GM12878 (cell line): Measurements from ENCODE around the gene MAIP1. TPM values are rescaled to one million over a fixed set of nuclear protein-coding genes. Genes with fewer than 3 reads are reported as not detected.

ENCODE experiments used
- LARP7 ChIP-seq: fragments of 450-650 bp; IDR thresholded peaks from 2 replicates; pipeline ENCODE4 v1.6.1; 2017; ENCODE audit warnings: mild to moderate bottlenecking
- POLR2AphosphoS2 ChIP-seq: IDR thresholded peaks from 2 replicates; pipeline ENCODE4 v1.6.1; 2011; ENCODE audit warnings: low read depth, mild to moderate bottlenecking, low read length, improper control_type of control experiment, moderate library complexity
- YY1 ChIP-seq: IDR thresholded peaks from 2 replicates; pipeline ENCODE4 v1.6.1; 2011; ENCODE audit warnings: low read depth, mild to moderate bottlenecking, low read length
- polyA plus RNA-seq, 11 experiments: library from polyadenylated mRNA; depleted of rRNA in 4 of 11; unstranded in 6 of 11; stranded (reverse) in 5 of 11; fragments of >200 nt; fragmentation: Nextera tagmentation in 4 of 11; fragmentation: Illumina TruSeq in 1 of 11; extraction: Ambion mirVana in 4 of 11; extraction: Trizol in 1 of 11; gene quantifications; 1 replicate in 1 of 11; 2 replicates in 10 of 11; pipeline versions ENCODE4 v1.2.1 to v1.2.3, GENCODE V29; 2011 to 2016; ENCODE audit warnings: inconsistent platforms in 2 of 11, missing spikeins in 2 of 11, low read depth in 1 of 11
- total RNA-seq, 4 experiments: library from RNA; depleted of rRNA in 3 of 4; stranded (reverse); fragments of >200 nt in 3 of 4; fragmentation: Illumina TruSeq in 1 of 4; extraction: Trizol in 1 of 4; gene quantifications; 2 replicates each; pipeline versions ENCODE4 v1.2.1 to v1.2.3, GENCODE V29; 2013 to 2021
- TF ChIP-seq, protein P1 (sequence below): fragments of 150-350 bp; IDR thresholded peaks from 2 replicates; pipeline ENCODE4 v1.6.1; 2016; ENCODE audit warnings: low read depth, low read length
- TF ChIP-seq, protein P2 (sequence below): fragments of 450-650 bp; IDR thresholded peaks from 2 replicates; pipeline ENCODE4 v1.6.1; 2017; ENCODE audit warnings: mild to moderate bottlenecking
- TF ChIP-seq, protein P3 (sequence below): IDR thresholded peaks from 2 replicates; pipeline ENCODE4 v1.6.1; 2012; ENCODE audit warnings: mild to moderate bottlenecking, low read depth, low read length

MAIP1 gene
- total and polyA plus RNA-seq, 10 of the 15 experiments (the other 5 are each of a cell fraction or from before 2014, with no cell fraction given): 5.4 to 41.4 (median 25.4) TPM

DNA sequence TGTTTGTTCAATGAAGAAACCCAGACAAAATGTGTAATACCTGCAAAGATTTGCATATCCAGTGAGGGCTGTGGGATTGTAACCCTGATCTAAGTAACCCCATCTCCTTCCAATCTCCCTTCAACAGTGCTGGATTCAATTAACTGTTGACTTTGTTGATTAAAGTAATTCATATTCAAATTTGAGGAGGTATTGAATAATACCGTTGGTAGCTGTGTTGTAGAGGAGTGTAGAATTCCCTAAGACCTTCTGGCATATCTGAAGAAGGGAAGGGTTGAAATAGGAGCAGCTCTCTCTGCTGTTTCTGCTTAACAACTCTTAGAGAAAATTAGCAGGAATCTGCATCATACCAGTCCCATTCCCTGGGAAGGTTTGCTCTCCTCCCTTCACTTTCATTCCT, 28.2 kb downstream of the MAIP1 start (continued):
- TF ChIP-seq LARP7 (no peak), POLR2AphosphoS2 (no peak), YY1 (no peak)
- TF ChIP-seq, protein P1, sequence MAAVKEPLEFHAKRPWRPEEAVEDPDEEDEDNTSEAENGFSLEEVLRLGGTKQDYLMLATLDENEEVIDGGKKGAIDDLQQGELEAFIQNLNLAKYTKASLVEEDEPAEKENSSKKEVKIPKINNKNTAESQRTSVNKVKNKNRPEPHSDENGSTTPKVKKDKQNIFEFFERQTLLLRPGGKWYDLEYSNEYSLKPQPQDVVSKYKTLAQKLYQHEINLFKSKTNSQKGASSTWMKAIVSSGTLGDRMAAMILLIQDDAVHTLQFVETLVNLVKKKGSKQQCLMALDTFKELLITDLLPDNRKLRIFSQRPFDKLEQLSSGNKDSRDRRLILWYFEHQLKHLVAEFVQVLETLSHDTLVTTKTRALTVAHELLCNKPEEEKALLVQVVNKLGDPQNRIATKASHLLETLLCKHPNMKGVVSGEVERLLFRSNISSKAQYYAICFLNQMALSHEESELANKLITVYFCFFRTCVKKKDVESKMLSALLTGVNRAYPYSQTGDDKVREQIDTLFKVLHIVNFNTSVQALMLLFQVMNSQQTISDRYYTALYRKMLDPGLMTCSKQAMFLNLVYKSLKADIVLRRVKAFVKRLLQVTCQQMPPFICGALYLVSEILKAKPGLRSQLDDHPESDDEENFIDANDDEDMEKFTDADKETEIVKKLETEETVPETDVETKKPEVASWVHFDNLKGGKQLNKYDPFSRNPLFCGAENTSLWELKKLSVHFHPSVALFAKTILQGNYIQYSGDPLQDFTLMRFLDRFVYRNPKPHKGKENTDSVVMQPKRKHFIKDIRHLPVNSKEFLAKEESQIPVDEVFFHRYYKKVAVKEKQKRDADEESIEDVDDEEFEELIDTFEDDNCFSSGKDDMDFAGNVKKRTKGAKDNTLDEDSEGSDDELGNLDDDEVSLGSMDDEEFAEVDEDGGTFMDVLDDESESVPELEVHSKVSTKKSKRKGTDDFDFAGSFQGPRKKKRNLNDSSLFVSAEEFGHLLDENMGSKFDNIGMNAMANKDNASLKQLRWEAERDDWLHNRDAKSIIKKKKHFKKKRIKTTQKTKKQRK: no peak
- TF ChIP-seq, protein P2, sequence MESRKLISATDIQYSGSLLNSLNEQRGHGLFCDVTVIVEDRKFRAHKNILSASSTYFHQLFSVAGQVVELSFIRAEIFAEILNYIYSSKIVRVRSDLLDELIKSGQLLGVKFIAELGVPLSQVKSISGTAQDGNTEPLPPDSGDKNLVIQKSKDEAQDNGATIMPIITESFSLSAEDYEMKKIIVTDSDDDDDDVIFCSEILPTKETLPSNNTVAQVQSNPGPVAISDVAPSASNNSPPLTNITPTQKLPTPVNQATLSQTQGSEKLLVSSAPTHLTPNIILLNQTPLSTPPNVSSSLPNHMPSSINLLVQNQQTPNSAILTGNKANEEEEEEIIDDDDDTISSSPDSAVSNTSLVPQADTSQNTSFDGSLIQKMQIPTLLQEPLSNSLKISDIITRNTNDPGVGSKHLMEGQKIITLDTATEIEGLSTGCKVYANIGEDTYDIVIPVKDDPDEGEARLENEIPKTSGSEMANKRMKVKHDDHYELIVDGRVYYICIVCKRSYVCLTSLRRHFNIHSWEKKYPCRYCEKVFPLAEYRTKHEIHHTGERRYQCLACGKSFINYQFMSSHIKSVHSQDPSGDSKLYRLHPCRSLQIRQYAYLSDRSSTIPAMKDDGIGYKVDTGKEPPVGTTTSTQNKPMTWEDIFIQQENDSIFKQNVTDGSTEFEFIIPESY: no peak
- TF ChIP-seq, protein P3, sequence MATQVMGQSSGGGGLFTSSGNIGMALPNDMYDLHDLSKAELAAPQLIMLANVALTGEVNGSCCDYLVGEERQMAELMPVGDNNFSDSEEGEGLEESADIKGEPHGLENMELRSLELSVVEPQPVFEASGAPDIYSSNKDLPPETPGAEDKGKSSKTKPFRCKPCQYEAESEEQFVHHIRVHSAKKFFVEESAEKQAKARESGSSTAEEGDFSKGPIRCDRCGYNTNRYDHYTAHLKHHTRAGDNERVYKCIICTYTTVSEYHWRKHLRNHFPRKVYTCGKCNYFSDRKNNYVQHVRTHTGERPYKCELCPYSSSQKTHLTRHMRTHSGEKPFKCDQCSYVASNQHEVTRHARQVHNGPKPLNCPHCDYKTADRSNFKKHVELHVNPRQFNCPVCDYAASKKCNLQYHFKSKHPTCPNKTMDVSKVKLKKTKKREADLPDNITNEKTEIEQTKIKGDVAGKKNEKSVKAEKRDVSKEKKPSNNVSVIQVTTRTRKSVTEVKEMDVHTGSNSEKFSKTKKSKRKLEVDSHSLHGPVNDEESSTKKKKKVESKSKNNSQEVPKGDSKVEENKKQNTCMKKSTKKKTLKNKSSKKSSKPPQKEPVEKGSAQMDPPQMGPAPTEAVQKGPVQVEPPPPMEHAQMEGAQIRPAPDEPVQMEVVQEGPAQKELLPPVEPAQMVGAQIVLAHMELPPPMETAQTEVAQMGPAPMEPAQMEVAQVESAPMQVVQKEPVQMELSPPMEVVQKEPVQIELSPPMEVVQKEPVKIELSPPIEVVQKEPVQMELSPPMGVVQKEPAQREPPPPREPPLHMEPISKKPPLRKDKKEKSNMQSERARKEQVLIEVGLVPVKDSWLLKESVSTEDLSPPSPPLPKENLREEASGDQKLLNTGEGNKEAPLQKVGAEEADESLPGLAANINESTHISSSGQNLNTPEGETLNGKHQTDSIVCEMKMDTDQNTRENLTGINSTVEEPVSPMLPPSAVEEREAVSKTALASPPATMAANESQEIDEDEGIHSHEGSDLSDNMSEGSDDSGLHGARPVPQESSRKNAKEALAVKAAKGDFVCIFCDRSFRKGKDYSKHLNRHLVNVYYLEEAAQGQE: no peak
- TF ChIP-seq, all 136 proteins: peak for 0
